Skin of body (tissue), 2 donors: ENCODE measurements around the gene KRTDAP. TPM values are rescaled to one million over a fixed set of nuclear protein-coding genes. Genes with fewer than 3 reads are reported as not detected.

Experiments
- DNase-seq: peaks from one replicate; lab custom pipeline; 2025; lab: John Stamatoyannopoulos, UW
- total RNA-seq: library from RNA; depleted of rRNA; stranded (reverse); fragments of >200 nt; gene quantifications from one replicate; pipeline ENCODE4 v1.2.3, GENCODE V29; 2014

The KRTDAP gene
- total RNA-seq, 1 donor from 2014 or later = 579 TPM

DNA sequence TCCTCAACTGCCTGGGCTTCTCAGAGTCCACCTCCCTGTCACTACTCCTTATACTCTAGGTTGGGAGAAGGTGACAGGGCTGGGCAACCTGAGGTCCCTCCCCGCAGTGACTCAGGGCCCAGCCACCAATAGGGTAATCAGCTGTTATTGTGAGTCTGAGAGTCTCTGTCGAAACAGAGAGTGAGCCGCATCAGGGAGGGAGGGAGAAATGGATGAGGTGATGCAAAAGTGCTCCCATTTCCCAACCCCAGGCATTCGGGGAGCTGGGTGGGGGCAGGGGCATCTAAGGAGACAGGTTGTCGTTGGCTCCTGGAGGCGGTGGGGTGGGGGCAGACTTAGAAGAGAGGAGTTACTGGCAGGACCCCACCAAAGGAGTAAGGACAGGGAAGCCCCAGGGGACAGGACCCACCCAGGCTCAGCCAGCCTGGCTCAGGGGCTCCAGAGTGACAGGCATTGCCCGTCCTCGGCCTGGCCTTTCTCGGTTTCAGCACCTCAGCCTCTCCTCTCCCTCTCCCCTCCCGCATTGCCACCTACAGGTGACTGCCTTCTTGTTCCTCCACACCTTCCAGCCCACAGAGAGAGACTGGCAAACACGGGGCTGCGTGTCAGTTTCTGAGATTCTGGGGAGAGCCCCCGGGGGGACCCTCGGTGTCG, 23.5 kb upstream of the KRTDAP start, which contains the start of gene DMKN:
TSS of gene DMKN (minus strand) at position 22 of the 654 bp plus-strand sequence. CDS start 174 bp downstream, outside the sequence.
- DNase-seq = no peak

GRCh38 chr19:35512831-35513627, 22.8 kb upstream of the KRTDAP start:
- DNase-seq = no peak

- no peak for DNase-seq
Measured at GRCh38 chr19:35511337-35511736, 21.1 kb upstream of the KRTDAP start.

DNA sequence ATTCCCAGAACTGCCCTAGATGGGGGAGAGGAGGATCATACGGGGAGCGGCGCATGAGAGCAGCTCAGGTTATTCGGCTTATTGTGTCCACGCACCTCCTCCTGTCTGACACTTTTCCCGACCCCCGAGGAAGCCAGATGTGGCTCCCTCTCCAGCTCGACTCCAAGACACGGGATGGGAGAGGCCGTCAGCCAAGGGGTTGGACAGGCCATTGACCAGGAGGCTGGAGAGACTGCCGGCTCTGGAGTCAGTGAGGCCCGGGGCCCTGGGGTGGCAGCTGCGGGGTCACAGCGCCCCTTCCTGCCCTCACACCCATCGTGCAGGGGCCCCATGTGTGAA, 20.3 kb upstream of the KRTDAP start:
- DNase-seq = no peak

GRCh38 chr19:35509861-35510625, 19.8 kb upstream of the KRTDAP start:
- no peak for DNase-seq

- DNase-seq = no peak
Measured at GRCh38 chr19:35509018-35509652, 18.9 kb upstream of the KRTDAP start.

GRCh38 chr19:35508129-35508528, 17.9 kb upstream of the KRTDAP start:
- DNase-seq = no peak

GRCh38 chr19:35507561-35507960, 17.3 kb upstream of the KRTDAP start:
- no peak for DNase-seq

GRCh38 chr19:35506011-35506410, 15.7 kb upstream of the KRTDAP start:
- no peak for DNase-seq

GRCh38 chr19:35502751-35503150, 12.5 kb upstream of the KRTDAP start:
- no peak for DNase-seq

- no peak for DNase-seq
Measured at GRCh38 chr19:35501684-35502083, 11.4 kb upstream of the KRTDAP start.

GRCh38 chr19:35500611-35501010, 10.3 kb upstream of the KRTDAP start:
- no peak for DNase-seq

DNA sequence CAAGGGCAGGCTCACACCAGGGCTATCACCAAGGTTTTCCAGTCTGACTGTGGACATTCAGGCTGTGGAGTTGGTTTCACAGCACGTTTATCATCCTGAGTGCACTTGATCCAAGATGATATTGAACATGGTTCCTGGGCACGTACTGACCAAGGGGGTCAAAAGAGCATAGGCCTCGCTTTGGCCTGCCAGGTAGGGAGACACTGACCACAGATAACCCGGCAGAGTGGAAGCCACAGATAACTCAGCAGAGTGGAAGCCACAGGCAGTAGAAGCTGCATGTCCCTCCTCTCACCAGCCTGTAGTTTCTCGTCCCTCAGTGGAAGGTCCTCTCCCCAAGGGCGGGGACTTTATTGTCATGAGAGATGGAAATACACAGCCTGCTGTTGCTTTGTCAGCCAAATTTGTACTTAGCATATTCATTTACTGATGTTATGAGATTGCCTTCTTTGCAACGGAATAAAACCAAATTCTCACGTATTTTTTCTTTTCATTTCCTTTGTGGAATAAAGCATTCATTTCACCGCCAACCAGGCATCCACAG, 8.8 kb upstream of the KRTDAP start:
- DNase-seq = no peak

DNA sequence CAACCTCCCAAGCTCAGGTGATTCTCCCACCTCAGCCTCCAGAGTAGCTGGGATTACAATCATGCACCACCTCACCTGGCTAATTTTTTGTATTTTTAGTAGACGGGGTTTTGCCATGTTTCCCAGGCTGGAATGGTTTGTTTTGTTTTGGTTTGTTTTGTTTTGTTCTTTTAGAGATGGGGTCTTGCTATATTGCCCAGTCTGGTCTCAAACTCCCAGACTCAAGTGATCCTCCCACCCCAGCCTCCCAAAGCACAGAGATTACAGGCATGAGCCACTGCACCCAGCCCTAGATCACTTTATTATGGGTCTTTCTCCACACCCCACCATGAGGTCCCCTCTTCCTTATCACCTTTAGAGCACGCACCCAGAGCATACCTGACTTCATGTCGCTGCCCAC, 8.0 kb upstream of the KRTDAP start:
- DNase-seq = no peak

DNA sequence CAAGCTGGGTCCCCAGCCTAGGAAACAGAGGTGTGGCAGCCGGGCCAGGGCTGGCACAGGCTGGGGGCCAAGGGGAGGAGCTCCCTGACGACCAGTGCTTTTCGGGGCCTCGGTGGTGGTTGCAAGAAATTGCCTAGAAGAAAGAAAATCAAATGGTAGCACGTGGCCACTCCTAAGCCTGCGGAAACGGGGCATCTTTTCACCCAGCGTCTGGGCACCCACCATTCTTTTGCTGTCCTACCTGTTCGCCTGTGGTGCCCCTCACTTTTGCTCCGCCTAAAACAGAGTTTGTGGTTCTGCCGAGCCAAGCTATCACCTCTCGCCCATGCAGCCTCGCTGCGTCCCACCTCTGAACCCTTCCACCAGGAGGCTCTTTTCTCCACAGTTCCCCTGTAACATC, 7.1 kb upstream of the KRTDAP start:
- no peak for DNase-seq

DNA sequence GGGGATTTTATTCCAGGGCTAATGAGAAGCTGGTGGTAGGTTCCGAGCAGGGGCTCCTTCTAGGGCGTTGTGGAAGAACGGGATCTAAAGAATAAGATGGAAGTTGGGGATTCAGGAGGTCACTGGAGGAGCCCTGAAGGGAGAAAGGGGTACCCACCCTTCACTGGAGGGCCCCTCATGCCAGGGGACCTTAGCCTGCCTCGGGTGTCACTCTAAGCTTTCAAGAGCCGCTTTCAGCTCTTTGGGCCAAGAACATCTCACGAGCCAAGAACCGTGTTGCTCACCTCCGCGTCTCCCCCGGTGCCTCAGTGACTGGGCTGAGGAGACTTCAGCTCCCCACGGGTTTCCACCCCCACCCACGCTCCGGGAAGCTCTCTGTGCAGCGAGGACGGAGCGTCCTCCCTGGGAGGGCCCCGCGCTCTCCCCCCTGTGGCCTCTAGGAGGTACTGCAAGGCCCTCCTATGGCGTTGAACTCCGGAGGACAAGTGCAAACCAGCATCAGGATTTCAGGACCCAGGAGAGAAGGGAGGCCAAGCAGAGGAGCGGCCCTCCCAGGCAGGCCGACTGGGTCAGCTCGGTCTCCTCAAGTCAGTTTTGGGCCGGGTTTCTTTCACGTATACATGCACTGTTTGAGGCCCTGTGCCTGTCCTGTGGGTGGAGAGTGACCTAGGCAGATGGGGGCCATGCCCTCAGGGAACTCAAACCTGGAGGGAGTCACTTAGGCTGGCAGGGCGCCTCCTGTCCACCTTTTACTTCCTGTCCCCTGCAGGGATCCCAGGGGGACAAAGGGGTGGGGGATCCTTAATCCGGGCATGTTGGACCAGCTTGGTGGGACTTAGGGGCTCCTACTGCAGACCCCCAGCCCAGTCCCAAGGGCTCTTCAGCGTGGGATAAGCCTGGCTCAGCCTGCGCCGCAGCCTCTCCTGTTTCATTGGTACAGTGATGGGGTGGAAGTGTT, 5.1 kb upstream of the KRTDAP start:
- peak; percentile 36 for DNase-seq

DNA sequence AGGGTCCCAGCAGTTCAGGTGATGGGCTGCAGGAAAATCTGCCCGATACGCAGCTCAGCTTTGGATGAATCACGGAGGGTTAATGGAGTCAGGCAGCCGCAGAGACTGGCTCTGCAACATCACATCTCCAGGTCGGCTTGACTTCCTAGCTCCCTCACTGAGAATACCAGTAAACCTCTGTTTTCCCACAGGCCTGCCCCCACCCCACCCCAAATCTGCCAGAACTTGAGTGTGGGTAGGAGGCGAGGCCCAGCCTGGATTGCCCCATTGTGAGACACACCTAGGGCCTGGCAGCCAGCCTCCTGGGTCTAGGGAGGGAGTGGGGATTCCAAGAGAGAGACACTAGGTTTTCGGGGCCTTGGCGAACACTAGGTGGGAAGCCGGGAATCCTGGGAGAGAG, 3.7 kb upstream of the KRTDAP start:
- DNase-seq = no peak

- DNase-seq = no peak
Measured at GRCh38 chr19:35491836-35492360, 1.6 kb upstream of the KRTDAP start.

- no peak for DNase-seq
Measured at GRCh38 chr19:35488677-35489076, 1.6 kb downstream of the KRTDAP start.

DNA sequence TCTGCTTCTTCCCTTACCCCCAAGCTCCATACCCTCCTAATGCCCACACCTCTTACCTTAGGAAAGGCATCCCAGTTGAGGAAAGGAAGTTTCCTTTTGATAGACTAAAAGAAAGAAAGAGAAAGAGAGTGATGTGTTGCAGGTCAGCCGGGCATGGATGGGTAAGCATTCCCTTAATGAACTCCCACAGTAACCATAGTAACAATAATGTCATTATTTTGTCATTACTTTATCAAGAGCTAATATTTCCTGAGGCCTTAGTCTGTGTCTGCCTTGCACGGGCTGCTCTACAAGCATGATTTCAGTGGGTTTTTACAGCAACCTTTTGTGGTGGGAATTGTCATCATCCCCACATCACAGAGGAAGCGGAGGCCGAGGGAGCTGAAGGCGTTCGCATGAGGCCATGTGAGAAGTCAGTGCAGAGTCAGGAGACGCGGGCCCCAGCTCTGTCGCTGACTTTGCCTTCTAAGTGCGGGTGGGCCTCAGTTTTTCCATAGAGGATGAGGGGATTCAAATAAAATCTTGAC, 2.5 kb downstream of the KRTDAP start:
- DNase-seq = no peak
